HS-27A (cell line): ENCODE measurements around the gene SPAM1.
"Not testable (repeated sequence)": the region's sequence is repeated elsewhere in the genome, so short reads cannot be mapped to it uniquely, and the experiment has no call there.

Experiments
- DNase-seq: peaks from one replicate; pipeline ENCODE4 v3.0.0-alpha.2; 2012; ENCODE audit warnings: low read depth, missing footprints

The SPAM1 gene

GRCh38 chr7:123958186-123958703 is 33.2 kb downstream of the SPAM1 start:
- DNase-seq: no peak

GRCh38 chr7:123961771-123962170 is 36.7 kb downstream of the SPAM1 start:
- DNase-seq: no peak

- DNase-seq: no peak
Measured at GRCh38 chr7:123966936-123967335, 41.9 kb downstream of the SPAM1 start.

GRCh38 chr7:123972045-123972444 is 47.0 kb downstream of the SPAM1 start:
- no peak for DNase-seq

GRCh38 chr7:123972831-123973230 is 47.8 kb downstream of the SPAM1 start:
- no peak for DNase-seq

- no peak for DNase-seq
Measured at GRCh38 chr7:123974326-123974908, 49.4 kb downstream of the SPAM1 start.

GRCh38 chr7:123975084-123975483 is 50.0 kb downstream of the SPAM1 start:
- no peak for DNase-seq

- DNase-seq: no peak
Measured at GRCh38 chr7:123977081-123977480, 52.0 kb downstream of the SPAM1 start.

- no peak for DNase-seq
Measured at GRCh38 chr7:123979876-123980275, 54.8 kb downstream of the SPAM1 start.

GRCh38 chr7:123987445-123987844 is 62.4 kb downstream of the SPAM1 start:
- no peak for DNase-seq

- DNase-seq: no peak
Measured at GRCh38 chr7:123992913-123993518, 68.0 kb downstream of the SPAM1 start.

- DNase-seq: no peak
Measured at GRCh38 chr7:123993996-123994395, 69.0 kb downstream of the SPAM1 start.

GRCh38 chr7:123994449-123994848 is 69.4 kb downstream of the SPAM1 start:
- no peak for DNase-seq

- no peak for DNase-seq
Measured at GRCh38 chr7:123995617-123996326, 70.7 kb downstream of the SPAM1 start.

GRCh38 chr7:123996327-123996625 is 71.2 kb downstream of the SPAM1 start:
- DNase-seq: no peak

- no peak for DNase-seq
Measured at GRCh38 chr7:123998921-123999320, 73.9 kb downstream of the SPAM1 start.

GRCh38 chr7:123999703-124000102 is 74.7 kb downstream of the SPAM1 start:
- no peak for DNase-seq

GRCh38 chr7:124008296-124008695 is 83.3 kb downstream of the SPAM1 start:
- not testable (repeated sequence) for DNase-seq

- no peak for DNase-seq
Measured at GRCh38 chr7:124009321-124009720, 84.3 kb downstream of the SPAM1 start.
